ENCODE measurements around the gene GTSF1L.
A peak's percentile ranks its signal among the peaks of the same experiment; 100 is the strongest.
"Not testable (repeated sequence)": the region's sequence is repeated elsewhere in the genome, so short reads cannot be mapped to it uniquely, and the experiment has no call there.

Gene GTSF1L

DNA sequence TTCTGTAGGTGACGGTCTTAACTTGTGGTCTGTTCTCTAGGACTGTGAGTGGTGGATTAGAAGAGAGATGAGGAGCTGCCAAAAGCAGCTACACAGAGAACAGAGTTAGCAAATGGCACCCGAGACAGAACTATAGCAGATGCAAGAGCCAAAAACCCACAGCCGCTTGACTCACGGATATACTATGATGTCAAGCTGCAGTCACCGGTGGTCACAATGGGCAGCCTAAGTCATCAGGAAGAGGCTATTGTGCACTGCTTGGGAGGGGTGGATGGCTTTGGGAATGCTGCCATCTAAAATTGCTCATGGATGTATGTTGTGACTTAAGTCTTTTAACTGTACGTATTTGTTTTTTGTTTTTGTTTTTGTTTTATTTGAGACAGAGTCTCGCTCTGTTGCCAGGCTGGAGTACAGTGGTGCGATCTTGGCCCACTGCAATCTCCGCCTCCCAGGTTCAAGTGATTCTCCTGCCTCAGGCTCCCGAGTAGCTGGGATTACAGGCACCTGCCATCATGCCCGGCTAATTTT is at the start of gene GTSF1L:
Gene GTSF1L (minus strand): TSS at position 192 of the 528 bp plus-strand sequence. CDS start 308 bp downstream, outside the sequence.
- no peak for DNase-seq

- no peak for DNase-seq
Measured at GRCh38 chr20:43774754-43775153, 48.0 kb upstream of the GTSF1L start.

GRCh38 chr20:43771503-43772190 is 44.8 kb upstream of the GTSF1L start:
- no peak for DNase-seq

DNA sequence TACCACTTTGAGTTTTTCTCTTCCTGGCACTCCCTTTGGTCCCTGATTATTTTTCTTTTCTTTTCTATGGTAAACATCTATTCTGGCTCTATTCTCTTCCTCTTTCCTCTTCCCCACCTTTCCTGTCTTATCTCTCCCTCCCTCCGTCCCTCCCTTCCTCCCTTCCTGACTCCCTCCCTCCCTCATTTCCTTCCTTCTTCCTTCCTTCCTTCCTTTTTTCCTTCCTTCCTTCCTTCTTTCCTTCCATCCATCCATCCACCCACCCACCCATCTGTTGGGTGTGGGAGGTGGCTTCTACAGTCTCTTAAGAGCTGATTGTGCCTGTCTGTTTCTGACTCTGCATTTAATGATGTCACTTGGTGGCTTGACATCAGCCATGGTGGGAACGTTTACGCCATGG is 43.5 kb upstream of the GTSF1L start:
- no peak for DNase-seq

DNA sequence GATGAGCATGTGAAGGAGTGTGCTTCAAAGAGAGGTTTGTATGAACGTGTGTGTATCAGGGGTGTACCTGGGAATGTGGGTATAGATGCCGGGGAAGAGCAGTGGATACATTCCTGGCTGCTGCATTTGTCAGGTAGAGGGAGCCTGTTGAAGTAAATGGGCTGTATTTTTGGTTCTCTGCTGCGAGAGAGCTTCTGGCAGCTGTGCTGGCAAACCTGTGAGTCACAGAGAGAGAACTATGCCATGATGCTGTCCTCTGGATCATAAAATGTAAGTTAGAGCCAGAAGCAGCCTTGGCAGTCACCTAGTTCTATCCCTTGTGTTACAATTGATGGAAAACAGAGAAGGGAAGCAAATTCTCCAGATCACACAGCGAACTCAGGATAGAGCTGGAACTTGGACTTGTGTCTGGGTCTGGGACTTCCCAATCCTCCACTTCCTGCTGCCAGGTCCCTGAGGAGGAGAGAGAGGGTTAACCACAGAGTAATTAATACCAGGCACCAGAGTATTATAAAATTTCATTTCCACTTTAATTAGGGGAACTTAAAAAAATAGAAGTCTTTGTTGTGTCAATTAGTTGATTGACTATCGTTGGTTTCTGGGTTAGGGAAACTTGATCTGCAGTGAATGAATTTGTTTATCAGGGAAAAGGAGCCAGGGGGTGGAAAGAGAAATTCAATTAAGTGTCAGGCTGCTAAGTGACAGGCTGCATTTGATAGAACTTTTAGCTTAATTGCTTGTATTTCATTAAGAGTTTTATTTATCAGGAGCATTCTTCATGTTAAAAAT is 41.1 kb upstream of the GTSF1L start:
- no peak for DNase-seq

DNA sequence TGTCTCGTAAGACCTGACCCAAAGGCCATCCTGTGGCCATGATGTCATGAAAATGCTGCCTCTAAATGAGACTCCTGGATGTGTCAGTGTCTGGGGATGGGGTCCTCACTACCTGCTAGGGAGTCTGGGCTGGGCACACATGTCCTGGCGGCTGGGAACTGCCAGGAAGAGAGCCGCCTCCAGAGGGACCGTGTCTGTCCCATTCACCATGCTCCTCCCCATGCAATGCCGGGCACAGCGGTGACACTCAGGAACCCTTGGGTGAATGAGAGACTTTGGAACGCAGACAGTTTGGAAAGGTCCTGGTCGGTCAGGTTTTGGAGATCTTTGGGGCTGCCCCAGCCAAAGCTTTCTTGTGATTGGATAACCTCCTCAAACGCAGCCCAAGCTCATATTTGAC is 40.1 kb upstream of the GTSF1L start:
- DNase-seq: no peak

- DNase-seq: no peak
Measured at GRCh38 chr20:43766385-43766784, 39.6 kb upstream of the GTSF1L start.

DNA sequence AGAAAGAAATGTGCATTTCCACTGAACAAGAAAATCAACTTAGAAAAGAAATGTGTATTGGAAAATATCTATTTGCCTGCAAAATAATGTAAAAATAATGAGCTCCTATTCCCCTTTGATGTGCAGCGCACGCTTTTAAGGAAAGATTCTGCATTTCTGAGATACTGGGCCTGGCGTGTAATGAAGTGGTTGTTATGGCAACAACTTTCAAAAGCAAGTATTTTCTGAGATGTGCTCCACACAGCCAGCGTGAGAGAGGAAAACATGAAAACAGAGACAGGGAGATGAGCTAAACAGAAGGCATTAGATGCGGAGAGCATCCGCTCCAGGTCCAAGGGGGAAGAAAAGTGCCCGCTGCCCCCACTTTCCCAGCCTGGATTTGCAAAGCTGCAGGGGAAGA is 39.1 kb upstream of the GTSF1L start:
- no peak for DNase-seq

GRCh38 chr20:43762911-43763310 is 36.1 kb upstream of the GTSF1L start:
- no peak for DNase-seq

DNA sequence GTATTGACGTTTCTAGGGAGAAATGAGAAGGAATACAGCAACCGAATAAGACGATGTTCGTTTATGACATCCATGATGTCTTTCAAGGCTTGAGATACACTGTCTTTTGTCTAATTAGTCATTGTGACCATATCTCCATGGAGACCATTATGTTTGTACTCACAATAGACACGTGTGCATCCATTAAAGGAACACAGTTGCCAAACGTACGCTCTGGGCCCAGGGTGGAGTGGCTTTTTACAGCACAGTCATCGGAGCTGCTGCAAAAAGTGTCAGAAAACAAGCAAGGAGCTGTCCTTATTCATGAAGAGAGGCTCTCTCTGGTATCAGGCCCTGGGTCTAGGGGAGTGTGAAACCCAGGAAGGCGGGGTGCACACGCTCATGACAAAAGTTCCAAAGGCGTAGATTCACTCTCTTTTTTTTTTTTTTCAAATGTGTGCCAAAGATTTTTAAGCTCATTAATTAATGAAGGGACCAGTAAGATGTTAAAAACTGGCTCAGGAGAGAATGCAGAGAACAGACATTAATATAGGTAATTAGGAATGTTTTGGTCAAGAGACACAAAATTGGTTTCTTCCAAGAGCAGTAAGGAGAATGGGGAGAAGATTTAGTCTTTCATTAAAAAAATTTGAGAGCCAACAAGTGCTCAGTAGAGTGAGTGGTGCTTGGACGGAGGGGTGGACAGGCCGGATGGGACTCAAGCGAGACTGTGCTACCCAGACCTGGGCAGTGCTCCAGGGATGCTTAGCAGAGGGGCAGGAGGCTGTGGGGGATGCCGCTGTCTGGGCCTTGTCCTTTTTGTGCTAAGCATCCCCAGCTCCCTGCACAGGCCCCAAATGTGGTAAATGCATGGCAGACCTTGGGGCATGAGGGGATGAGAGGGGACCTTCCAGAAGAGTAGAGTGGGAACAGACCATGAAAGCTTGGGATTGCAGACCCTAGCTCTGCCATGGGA is 34.9 kb upstream of the GTSF1L start:
- no peak for DNase-seq

DNA sequence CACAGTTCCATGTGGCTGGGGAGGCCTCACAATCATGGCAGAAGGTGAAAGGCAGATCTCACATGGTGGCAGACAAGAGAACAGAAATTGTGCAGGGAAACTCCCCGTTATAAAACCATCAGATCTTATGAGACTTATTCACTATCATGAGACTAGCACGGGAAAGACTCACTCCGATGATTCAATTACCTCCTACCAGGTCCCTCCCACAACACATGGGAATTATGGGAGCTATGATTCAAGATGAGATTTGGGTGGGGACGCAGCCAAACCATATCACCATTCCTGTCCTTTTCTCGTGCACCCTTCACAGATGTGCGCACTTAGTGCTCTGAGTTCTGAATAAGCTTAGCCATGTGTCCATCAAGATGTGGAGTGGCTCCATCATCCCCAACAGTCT is 31.1 kb upstream of the GTSF1L start:
- DNase-seq: not testable (repeated sequence)

- DNase-seq: no peak
Measured at GRCh38 chr20:43755851-43756250, 29.0 kb upstream of the GTSF1L start.

DNA sequence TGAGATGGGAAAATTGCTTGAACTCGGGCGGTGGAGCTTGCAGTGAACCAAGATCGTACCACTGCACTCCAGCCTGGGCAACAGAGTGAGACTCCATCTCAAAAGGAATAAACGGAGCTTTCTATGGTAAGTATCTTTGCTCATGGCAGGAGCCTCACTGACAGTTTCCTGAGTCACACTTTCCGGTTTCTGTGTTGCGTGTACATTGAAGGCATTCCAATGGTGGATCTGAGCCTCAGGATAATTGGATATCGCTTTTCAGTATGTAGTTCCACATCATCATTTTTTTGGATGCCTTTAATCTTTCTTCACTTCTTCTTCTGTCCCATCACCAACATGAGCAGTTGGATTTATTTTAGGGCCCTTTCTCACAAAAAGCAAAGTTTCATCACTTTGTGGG is 28.6 kb upstream of the GTSF1L start:
- DNase-seq: no peak

DNA sequence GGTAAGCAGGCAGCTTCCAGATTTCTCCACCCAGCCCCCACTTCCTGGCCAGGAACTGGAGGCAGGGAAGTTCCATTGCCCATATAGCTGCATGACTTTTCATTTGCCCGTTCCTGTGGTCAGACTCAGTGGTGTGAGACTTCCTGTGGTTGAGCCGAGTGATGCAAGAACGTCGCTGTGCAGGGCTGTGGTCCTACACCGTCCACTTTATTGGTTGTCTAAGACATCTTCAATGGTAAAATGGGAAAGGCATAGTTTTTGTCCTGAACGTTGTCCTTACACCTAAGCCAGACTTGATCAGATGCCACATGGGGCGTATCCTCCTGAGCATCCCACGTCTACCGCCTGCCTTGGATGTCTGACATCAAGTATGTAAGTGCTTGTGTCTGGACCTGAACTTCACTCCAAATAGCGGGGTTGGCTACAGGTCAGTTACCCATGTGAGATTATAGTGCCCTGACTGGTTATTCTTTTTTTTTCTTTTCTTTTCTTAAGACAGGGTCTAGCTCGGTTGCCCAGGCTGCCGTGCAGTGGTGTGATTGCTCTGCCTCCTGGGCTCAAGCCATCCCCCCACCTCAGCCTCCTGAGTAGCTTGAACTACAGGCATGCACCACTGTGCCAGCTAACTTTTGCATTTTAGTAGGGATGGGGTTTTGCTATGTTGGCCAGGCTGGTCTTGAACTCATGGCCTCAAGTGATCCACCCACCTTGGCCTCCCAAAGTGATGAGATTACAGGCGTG is 25.9 kb upstream of the GTSF1L start:
- DNase-seq: peak in 1 of 2 donors; percentile 55

DNA sequence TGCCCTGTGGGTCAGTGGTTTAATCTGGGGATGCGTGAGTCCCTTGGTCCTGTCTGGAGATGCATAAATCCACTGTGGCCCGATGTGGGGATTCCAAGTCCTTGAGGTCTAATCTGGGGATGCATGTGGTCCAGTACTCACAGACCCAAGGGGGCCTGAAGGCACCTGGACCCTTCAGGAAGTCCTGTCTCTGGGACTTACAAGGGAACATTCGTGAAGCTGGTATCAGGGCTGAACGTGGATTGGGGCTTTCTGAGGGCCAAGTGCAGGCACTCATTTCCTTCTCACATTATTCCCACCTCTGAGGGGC is 25.2 kb upstream of the GTSF1L start:
- no peak for DNase-seq

DNA sequence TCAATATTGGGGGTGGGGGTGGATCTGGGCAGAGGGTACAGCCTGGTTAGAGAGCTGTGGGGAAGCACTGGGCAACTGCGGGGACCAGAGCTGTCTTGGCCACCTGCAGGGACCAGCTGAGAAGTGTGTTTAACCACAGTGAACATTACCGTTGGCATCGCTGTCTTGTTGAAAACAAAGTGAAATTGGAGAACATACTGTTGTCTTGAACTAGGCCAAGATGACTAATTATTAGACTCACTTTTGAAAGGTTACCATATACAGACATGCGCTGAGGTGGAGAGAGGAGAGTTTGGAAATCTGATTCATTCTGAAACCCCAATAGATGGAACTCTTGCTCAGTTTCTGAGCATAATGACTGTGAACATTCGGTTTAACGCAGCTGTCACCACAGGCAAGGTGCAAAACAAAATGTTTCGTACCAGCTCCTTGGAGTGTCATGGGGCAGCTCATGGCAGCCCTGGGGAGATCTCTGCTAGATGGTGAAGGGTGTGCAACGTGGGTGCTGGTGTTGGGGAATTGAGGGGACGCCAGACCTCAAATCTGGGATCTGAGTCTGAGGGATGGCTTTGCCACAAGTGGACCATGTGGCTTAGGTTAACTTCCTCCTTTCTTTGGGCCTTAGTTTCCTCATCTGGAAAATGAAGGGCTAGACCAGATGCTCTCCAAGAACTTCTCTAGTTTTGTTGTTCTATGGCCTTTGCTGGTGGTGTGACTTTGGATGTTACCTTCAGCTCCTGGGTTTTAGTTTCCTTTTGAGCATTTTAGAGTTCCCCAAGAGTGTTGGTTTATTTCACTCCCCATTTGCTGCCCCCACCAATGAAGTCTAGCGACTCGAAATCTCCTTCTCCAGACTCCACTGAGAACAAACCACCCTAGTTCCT is 24.6 kb upstream of the GTSF1L start:
- DNase-seq: no peak

- DNase-seq: no peak
Measured at GRCh38 chr20:43750774-43751166, 24.0 kb upstream of the GTSF1L start.

DNA sequence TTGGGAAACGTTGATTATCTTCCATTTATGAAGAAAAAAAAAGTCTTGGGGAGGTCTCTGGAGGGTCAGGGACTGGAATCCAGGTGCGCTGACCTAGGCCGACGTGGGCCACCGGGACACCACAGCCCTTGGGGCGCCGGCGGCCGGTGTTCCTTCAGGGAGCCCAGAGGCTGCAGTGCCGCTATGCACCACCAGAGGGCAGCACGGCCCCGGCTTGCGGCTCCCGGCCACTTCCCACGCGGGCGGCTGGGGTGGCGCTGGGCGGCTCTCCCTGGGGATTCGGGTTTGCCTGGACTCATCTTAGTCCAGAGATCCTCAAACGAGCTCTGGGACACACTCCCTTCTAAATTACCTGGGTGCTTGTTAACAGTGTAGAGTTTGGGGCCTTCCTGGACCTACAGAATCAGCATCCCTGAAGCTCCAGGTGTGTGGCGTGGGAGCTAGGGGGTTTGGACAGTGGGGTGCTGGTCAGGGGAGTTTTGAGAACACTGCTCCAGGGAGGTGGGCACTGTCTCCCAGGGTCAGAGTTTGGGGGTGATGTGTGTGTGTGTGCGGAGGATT is 23.0 kb upstream of the GTSF1L start:
- DNase-seq: peak; percentile 70 to 76

GRCh38 chr20:43748274-43748673 is 21.5 kb upstream of the GTSF1L start:
- DNase-seq: no peak

DNA sequence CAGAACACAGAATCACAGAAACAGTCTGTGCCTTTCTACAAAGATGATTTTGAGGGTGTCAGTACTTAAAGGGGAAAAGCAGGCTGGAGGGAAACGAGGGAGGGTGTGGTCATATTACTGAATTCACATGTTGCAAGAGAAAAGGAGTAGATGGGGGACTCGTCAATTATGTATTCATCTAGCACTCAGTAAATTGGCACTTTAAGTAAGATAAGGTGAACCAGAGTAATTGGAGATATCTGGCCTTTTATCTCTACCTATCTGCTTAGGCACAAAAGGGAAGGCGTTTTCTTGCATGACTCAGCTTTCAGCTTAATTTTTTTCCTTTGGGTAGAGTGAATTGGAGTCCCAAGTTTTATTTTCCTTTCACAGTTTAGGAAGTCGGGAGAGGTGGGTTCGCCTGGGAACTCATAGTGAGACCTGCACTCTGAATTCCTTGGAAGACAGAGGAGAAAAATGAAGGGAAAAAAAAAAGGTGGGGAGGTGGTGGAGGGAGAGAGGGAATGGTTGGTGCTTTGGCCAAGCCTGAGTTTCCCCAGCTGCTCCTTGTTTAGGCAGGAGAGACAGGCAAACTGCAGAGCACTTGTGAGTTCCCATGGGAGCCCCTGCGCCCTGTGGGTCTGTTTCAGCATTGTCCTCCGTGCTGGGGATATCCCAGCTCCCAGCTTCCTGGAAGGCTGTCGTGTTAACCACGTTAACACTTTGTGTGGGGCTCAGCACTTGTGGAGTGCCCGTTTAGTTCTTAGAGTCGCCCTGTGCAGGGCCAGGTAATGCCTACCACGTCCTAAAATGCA is 19.7 kb upstream of the GTSF1L start:
- DNase-seq: no peak

Measured in CD4-positive, alpha-beta T cell treated with Interleukin-1 beta for 1 hour (primary cell).